SK-N-SH (cell line): ENCODE measurements around the gene MCM8.

Experiments used
- CTCF ChIP-seq: fragments of 200-600 bp; sonication (generic); IDR thresholded peaks from 2 replicates; pipeline ENCODE4 v1.6.1; 2017; ENCODE audit warnings: antibody characterized with exemption, mild to moderate bottlenecking, moderate library complexity
- EZH2phosphoT487 ChIP-seq: fragments of 200-600 bp; sonication (generic); IDR thresholded peaks from 2 replicates; pipeline ENCODE4 v1.6.1; 2017; ENCODE audit warnings: low read depth, mixed run types, mild to moderate bottlenecking, antibody characterized with exemption, moderate library complexity, borderline replicate concordance
- IRF3 ChIP-seq: fragments of 150-350 bp; IDR thresholded peaks from 2 replicates; pipeline ENCODE4 v1.6.1; 2016; ENCODE audit warnings: mild to moderate bottlenecking, low read depth, low read length
- NRF1 ChIP-seq: IDR thresholded peaks from 2 replicates; pipeline ENCODE4 v1.6.1; 2012; ENCODE audit warnings: low read depth, mild to moderate bottlenecking, low read length
- POLR2AphosphoS5 ChIP-seq: IDR thresholded peaks from 2 replicates; pipeline ENCODE4 v1.6.1; 2012; ENCODE audit warnings: low read depth, low read length

- TF ChIP-seq NRF1 (no peak), IRF3 (no peak), CTCF (no peak), EZH2phosphoT487 (no peak), POLR2AphosphoS5 (no peak)
These were observed 15.1 kb upstream of the MCM8 start for GRCh38 chr20:5935384-5935783.
